ENCODE data around the gene PGLYRP3.

The PGLYRP3 gene

DNA sequence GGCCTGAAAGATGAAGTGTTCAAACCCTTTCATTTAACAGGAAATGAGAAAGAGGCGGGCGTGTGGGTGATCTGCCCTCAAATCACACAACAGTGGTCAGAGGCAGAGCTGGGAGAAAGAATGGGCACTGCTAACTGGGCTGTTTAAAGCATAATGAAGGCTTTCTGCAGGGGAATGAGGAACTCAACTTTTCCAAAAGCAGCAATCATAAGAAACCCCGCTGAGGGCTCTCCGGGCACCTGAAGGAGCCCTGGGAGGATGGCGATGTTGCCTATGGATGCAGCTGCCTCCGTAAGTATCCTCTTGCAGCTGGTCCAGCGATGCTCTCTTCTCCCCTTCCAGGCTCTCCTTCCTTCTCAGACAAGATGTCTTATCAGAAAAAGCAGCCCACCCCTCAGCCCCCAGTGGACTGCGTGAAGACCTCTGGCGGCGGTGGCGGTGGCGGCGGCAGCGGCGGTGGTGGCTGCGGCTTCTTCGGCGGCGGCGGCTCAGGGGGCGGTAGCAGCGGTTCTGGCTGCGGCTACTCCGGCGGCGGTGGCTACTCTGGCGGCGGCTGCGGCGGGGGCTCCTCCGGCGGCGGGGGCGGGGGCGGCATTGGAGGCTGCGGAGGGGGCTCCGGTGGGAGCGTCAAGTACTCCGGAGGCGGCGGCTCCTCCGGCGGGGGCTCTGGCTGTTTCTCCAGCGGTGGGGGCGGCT, 52.0 kb downstream of the PGLYRP3 start:
- peak in 1 of 3 experiments; percentile 3 for DNase-seq (ENCODE audit: low read depth in 3 of 3)

DNA sequence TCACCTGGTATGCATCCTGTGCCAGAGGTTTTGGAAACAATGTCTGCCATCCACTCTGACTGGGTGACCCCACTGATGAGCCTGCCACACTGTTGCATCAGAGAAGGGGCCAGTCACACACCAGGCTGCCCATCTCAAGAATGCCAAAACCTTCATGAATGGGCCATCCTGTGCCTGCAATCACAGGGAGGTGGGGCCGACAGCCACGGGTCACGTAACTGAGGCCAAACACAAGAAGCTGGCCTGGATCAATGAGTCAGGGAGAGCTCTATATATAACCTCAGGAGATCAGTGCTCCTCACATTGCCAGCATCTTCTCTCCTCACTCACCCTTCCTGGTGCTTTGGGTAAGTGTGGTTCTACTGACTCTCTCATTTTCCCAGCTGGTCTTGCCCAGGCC, 53.4 kb downstream of the PGLYRP3 start, which contains the start of gene LORICRIN:
LORICRIN (plus strand) TSS at position 301 of the 400 bp plus-strand sequence. CDS start 1,263 bp downstream, outside the sequence.
- no peak for DNase-seq (ENCODE audit: low read depth in 3 of 3)

DNA sequence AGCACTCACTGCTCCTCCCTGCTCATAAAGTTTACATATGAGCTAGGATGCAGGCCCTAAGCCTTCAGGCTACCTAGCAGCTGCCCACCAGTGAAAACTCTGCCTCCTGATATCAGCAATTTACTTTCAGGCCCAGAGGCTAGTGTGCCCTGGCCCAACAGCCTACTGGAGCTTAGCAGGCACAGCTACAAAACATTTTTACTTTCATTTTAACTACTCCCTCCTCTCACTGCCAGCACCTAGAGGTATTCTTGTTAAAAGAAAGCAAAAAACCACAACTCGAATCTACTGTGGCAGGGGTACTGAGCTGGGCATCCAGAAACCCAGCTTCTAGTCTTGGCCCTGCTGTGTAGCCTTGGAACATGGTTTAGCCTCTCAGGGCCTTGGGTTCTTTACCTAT, 59.1 kb downstream of the PGLYRP3 start:
- DNase-seq (ENCODE audit: low read depth in 3 of 3): no peak

DNA sequence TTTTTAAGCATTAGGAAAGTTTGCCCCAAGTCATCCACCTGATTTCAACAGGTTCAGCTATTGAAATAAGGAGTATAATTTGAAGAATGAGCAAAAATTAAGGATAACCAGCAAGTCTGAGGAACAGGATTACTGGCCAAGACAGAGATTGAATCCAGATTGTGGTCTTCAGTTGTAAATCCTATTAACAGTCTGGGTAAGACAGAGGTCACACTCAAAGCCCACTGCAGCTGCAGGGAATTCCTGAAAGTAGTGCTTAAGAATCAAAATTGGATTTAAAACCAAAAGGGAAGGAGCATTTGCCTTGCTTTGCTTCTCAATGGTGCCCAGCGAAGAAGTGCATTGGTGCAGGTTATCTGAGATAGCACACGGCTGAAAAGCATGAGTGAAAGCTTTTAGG, 59.7 kb downstream of the PGLYRP3 start:
- DNase-seq (ENCODE audit: low read depth in 3 of 3): no peak

DNA sequence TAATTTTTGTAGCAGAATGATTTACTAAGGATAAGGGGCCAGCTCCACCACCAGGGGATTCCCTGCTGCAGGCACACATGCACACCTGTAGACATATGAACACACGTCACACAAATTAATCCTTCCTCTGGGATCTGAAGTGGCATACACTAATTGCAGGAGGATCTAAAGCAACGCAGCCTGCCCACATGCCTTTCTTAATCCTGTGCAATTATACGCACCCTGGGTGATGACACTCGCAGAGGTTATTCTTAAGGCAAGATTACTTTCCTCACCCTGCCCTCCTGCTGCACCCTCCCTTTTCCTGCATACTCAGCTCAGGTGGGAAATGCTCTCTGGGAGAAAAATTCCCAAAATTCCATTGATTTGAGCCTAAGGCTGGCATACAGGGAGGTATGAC, 60.8 kb downstream of the PGLYRP3 start:
- DNase-seq (ENCODE audit: low read depth in 3 of 3): no peak

DNA sequence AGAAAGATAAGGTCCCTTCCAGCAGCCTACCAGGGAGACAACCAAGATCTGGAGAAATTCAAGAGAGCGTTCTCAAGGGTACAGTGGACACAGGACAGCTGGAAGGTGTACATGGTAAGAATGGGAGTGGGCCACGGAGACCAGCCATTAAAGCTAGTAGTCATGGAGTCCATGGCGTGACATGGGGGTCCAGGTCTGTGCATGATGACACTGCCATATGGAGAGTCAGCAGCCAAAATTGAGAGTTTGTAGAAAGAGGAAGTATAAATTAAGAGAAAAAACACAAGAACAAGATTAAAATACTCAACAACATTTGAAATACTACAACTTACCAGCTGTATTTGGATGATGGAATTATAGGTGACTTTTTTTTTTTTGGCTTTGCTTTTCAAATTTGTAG, 61.2 kb downstream of the PGLYRP3 start:
- DNase-seq (ENCODE audit: low read depth in 3 of 3): no peak

DNA sequence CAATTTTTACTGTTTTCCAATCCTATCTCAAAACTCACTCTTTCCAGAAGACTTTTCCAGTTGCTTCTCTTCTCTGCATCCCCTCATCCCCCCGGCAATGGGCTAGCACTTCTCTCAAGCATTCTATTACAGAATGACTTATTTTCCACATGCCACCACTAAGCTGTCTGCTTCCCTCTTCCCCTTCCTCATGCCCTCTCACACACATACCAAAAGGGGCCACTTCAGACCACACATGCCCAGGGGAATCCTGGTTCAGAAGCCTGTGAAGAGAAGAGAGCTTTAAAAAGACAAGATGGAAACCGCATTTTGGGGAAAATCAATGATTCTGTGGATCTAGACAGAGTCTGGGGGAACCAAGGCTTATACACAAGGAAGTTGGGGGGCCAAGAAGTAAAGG, 61.7 kb downstream of the PGLYRP3 start:
- no peak for DNase-seq (ENCODE audit: low read depth in 3 of 3)

DNA sequence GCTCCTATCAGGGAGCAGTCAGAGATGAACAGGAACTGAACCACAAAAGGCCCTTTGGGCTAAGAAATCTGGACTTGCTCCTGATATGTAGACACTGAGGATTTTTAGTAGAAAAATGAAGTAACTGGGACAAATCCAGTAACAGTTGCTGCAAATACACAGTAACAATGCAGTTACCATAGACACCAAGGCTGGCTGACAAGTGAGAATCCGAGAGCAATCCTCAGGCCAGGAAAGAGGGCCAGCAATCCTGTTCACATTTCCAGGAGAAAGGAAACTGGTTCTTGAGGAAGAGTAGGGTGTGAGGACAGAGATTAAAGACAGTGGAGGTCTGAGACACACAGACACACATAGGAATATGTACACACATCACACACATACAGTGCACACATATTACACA, 62.6 kb downstream of the PGLYRP3 start:
- DNase-seq (ENCODE audit: low read depth in 3 of 3): no peak

DNA sequence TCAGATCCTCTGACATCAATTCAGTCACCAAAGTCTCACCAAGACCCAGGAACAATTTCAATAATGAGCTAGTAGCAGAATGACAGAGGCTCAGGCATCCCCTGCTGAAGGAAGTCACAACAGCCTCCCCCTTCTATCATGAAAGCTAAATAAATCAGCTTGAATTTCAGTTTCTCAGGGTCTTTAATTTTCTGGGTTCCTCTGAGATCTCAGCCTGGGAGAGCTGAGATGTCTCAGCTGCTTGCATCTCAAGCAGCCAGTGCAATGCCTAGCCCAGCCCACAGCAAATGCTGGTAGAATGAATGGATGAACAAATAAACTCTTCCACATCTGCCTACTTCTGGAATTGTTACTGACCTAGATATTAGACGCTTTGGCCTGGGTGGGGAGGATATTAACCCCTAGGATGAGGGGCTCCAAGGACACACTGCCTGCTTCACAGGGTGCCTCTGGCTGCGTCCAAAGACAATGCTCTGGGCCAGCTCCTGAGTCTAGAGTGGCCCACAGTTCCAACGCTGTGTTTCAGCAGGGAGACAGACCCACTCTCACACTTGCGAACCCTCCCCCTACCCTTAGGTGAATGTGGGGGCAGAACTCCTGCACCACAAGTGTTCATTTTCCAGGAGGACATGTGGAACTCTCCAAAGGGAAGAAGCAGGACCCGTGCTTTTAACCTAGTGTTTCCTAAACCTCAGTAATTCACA, 64.4 kb downstream of the PGLYRP3 start:
- DNase-seq (ENCODE audit: low read depth in 3 of 3): no peak

Measured in stimulated activated CD4-positive, alpha-beta T cell treated with anti-CD3 and anti-CD28 coated beads, TNF-alpha, amount 100 ng/mL, for 4 hours (primary cell).